ENCODE results near the gene MACROD1.

MACROD1 gene

DNA sequence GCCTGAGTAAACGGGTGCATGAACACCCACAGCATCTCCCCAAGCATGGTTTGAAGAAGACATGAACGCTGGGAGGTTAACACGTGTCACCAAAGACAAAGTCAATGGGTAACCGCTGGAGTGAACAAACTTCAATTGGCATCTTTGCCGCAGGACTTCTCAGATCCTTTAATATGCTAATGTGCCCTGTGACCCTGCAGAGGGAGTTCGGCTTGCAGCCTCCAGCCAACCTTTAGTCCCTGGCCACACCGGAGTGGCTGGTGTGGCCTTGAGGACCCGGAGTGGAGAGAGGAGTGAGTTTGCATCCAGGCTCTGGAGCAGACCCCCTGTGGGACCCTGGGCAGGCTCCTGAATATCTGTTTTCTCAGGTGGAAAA, 73.2 kb downstream of the MACROD1 start:
- H3K4me1 ChIP-seq = no peaks in the 10 kb centered on the region
- DNase-seq = no peak
- no peak overlapping the region for H3K4me3 ChIP-seq
- H3K27me3 ChIP-seq = no peaks in the 10 kb centered on the region
- H3K9me3 ChIP-seq = no peaks in the 10 kb centered on the region
- intact Hi-C loops (cut with DNase I; ENCODE audit: low total_unique reads) = no loop called here
- no peaks in the 10 kb centered on the region for H3K36me3 ChIP-seq
- H3K27ac ChIP-seq = no peak overlapping the region
- TF ChIP-seq, protein P1, sequence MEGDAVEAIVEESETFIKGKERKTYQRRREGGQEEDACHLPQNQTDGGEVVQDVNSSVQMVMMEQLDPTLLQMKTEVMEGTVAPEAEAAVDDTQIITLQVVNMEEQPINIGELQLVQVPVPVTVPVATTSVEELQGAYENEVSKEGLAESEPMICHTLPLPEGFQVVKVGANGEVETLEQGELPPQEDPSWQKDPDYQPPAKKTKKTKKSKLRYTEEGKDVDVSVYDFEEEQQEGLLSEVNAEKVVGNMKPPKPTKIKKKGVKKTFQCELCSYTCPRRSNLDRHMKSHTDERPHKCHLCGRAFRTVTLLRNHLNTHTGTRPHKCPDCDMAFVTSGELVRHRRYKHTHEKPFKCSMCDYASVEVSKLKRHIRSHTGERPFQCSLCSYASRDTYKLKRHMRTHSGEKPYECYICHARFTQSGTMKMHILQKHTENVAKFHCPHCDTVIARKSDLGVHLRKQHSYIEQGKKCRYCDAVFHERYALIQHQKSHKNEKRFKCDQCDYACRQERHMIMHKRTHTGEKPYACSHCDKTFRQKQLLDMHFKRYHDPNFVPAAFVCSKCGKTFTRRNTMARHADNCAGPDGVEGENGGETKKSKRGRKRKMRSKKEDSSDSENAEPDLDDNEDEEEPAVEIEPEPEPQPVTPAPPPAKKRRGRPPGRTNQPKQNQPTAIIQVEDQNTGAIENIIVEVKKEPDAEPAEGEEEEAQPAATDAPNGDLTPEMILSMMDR (IDR thresholded peaks at IDR 0.05) = no peak

DNA sequence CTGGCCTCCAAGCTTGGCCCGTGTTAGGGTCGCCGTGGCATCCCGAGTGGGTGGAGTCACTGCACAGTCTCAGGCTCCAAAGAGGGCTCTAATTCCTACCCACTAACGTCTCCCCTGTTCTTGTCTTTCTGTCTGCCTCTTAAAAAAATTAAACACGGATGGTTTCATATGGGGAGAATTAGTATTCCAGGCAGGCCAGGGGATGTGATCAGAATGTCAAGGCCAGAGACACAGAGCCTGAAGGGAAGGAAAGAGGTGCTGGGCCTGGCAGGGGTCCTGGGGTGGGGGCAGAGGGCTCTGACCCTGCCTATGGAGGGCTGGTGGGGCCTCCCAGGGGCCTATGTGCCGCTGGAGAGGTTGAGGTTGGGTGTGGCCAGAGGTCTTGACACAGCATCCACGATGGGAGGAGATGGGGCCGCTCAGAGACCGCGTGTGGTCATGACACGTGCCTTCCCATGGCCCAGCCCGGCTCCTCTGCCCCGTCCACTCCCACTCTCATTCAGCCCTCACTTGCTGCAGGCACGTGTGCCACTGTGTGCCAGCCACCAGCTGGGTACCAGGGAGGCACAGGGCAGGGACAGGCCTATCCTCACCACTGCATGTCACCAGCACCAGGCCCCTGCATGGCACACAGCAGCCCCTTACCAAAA, 73.7 kb downstream of the MACROD1 start:
- TF ChIP-seq, protein P1 (IDR thresholded peaks at IDR 0.05) = no peak
- Histone ChIP-seq H3K4me1 (no peaks in the 10 kb centered on the region), H3K36me3 (no peaks in the 10 kb centered on the region), H3K9me3 (no peaks in the 10 kb centered on the region), H3K27ac (no peak overlapping the region), H3K4me3 (no peak overlapping the region), H3K27me3 (no peaks in the 10 kb centered on the region)
- intact Hi-C loops (cut with DNase I; ENCODE audit: low total_unique reads) = no loop called here
- no peak for DNase-seq

DNA sequence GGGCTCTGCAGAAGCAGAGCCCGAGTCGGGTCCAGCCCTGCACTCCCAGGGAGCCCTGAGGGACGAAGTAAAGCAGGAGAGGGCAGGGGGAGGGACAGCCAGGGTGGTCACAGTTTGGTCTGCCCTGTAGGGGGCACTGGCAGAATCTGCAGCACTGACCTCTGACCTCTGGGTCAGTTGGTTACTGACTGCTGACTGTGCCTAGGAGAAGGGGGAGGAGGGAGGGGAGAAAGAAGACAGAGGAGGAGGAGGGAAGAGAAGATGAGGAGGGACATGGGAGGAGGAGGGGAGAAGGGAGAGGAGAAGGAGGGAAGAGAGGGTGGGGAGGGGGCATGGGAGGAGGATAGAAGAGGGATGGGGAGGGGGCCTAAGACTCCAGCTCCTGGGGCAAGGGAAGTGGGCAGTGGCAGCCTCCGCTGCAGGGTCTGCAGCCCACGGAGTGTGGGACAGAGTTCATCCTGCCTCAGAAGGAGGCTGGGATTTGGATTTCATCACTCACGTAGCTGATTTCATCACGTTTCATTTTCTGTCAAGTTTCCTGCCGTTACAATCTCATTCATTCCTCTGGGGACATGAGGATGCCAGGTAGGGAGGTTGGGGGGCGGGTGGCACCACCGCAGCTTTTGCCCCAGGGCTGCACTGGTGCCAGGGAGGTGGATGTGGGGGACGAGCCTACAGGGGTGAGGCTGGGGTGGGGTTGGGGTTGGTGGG, 75.0 kb downstream of the MACROD1 start:
- Histone ChIP-seq H3K9me3 (no peaks in the 10 kb centered on the region), H3K4me1 (peaks cover 0 to 5% (median 0%) of the 10 kb centered on the region in 4 donors), H3K27me3 (no peaks in the 10 kb centered on the region), H3K36me3 (no peaks in the 10 kb centered on the region), H3K4me3 (no peak overlapping the region), H3K27ac (no peak overlapping the region)
- no peak for DNase-seq
- TF ChIP-seq, protein P1 (IDR thresholded peaks at IDR 0.05) = no peak
- intact Hi-C loops (cut with DNase I; ENCODE audit: low total_unique reads) = no loop called here

DNA sequence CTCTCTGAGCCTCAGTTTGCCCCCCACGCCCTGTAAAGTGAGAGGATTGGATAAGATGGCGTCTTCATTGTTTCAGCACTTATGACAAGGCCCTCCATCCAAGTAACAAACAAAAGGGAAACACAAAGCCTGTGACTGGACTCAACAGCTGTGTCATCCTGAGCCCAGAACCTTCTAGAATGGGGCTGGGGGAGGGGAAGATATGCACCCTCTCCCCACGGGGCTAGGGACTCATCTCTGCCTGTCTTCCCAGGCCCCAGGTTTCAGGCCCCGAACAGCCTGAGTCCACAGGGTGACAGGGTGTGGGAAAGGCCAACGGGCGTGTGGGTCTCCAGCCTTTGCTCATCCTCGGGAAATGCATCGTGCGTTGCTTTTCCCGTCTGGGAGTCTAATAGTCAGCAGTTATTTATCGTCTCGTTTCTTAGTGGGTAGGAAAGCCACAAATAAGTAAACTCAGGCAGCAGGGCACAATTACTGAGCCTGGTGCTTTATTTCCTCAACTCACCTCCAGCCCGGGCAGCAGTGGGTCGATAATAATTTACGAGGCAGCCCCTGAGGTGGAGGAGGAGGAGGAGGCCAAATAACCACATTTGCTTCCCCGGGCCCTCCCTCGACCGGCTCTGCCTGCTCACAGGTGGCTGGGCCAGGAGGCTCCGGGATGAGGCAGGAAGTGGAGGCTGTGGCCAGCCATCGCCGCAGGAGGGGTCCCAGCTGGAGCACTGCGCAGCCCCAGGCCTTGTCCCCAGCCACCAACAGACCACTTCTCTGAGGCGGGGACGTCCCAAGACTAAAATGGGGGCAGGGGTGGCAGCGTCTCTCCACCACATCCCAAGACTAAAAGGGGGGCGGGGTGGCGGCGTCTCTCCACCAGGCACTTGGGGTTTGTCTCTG, 75.8 kb downstream of the MACROD1 start:
- Histone ChIP-seq H3K9me3 (no peaks in the 10 kb centered on the region), H3K4me1 (peaks cover 0 to 9% (median 0%) of the 10 kb centered on the region in 4 donors), H3K27me3 (no peaks in the 10 kb centered on the region), H3K4me3 (no peak overlapping the region), H3K27ac (no peak overlapping the region), H3K36me3 (no peaks in the 10 kb centered on the region)
- TF ChIP-seq, protein P1 (IDR thresholded peaks at IDR 0.05) = no peak
- DNase-seq = no peak
- intact Hi-C loops (cut with DNase I; ENCODE audit: low total_unique reads) = no loop called here

DNA sequence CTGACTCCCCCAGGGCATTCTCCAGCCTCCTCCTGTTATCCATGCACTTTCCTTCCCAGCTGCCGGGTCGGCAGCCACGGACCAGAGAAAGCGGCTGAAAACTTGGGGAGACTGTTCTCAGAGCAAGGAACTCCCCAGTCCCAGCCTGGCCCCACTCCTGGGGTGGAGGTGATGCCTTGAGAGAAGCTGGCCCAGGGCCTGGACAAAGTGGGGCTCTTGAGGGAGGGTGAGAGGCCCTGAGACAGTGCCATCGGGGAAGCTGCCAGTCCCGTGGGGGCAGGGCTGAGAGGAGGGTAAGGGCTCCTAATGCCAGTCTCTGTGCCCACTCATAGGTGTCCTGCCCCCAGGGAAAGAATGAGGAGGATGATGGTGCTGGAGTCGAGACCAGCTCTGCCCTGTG, 76.4 kb downstream of the MACROD1 start:
- H3K9me3 ChIP-seq = no peaks in the 10 kb centered on the region
- no peak overlapping the region for H3K4me3 ChIP-seq
- H3K36me3 ChIP-seq = no peaks in the 10 kb centered on the region
- DNase-seq = no peak
- TF ChIP-seq, protein P1 (IDR thresholded peaks at IDR 0.05) = no peak
- H3K4me1 ChIP-seq = peaks cover 0 to 9% (median 0%) of the 10 kb centered on the region in 4 donors
- intact Hi-C loops (cut with DNase I; ENCODE audit: low total_unique reads) = no loop called here
- H3K27ac ChIP-seq = no peak overlapping the region
- no peaks in the 10 kb centered on the region for H3K27me3 ChIP-seq

Measured in tibial artery (tissue), 4 donors.